ENCODE measurements around the gene ALPK1.

- TF ChIP-seq CTCF (IDR thresholded peaks at IDR 0.05), result no peak
- TF ChIP-seq POLR2A (IDR thresholded peaks at IDR 0.05), result no peak
These were observed 62.0 kb downstream of the ALPK1 start for GRCh38 chr4:112358952-112359749.

Measured in uterus (tissue), 2 donors.